Activated CD8-positive, alpha-beta T cell treated with anti-CD3 and anti-CD28 coated beads, Interleukin-2, amount 10 ng/mL, durations not matched to agents 7 days and 5 days (primary cell): ENCODE data around the gene HOPX. TPM values are rescaled to one million over a fixed set of nuclear protein-coding genes. Genes with fewer than 3 reads are reported as not detected.
A peak's percentile ranks its signal among the peaks of the same experiment; 100 is the strongest.
"Not testable (repeated sequence)": the region's sequence is repeated elsewhere in the genome, so short reads cannot be mapped to it uniquely, and the experiment has no call there.

ENCODE experiments used
- ATAC-seq: fragments of 150-1000 bp; cut with Tn5 transposase; one replicate; pipeline ENCODE4 v1.10.0; 2021; ENCODE audit warnings: moderate library complexity
- CTCF ChIA-PET: fragments of 350-600 bp; sonication (Branson Sonifier 250); formaldehyde crosslinking; loops from one replicate; lab custom pipeline; 2021; ENCODE audit warnings: antibody characterized with exemption; lab: Charles Lee
- POLR2A ChIA-PET: fragments of 350-600 bp; sonication (Branson Sonifier 250); formaldehyde crosslinking; loops from one replicate; lab custom pipeline; 2021; ENCODE audit warnings: antibody characterized with exemption; lab: Charles Lee
- DNase-seq: peaks from one replicate; pipeline ENCODE4 v3.0.0-alpha.2; 2020
- H3K27ac Mint-ChIP-seq: one replicate; pipeline ENCODE4 v1.8.0; 2021; ENCODE audit warnings: mild to moderate bottlenecking, mixed read lengths
- H3K27me3 Mint-ChIP-seq: one replicate; pipeline ENCODE4 v1.8.0; 2021; ENCODE audit warnings: low read depth, mixed read lengths
- H3K36me3 Mint-ChIP-seq: one replicate; pipeline ENCODE4 v1.8.0; 2021; ENCODE audit warnings: low read depth, mixed read lengths
- H3K4me1 Mint-ChIP-seq: one replicate; pipeline ENCODE4 v1.8.0; 2021; ENCODE audit warnings: low read depth, mixed read lengths
- H3K4me3 Mint-ChIP-seq: one replicate; pipeline ENCODE4 v1.8.0; 2021; ENCODE audit warnings: mild to moderate bottlenecking, mixed read lengths
- H3K9me3 Mint-ChIP-seq: one replicate; pipeline ENCODE4 v1.8.0; 2022; ENCODE audit warnings: mixed read lengths; ENCODE audit not compliant: insufficient read depth
- total RNA-seq, 2 experiments: library from RNA; stranded (reverse); gene quantifications; one replicate each; pipeline ENCODE4 v1.2.3, GENCODE V29; 2021

HOPX gene
- total RNA-seq, 2 experiments from 2014 or later, result 63.6 to 67.4 TPM

DNA sequence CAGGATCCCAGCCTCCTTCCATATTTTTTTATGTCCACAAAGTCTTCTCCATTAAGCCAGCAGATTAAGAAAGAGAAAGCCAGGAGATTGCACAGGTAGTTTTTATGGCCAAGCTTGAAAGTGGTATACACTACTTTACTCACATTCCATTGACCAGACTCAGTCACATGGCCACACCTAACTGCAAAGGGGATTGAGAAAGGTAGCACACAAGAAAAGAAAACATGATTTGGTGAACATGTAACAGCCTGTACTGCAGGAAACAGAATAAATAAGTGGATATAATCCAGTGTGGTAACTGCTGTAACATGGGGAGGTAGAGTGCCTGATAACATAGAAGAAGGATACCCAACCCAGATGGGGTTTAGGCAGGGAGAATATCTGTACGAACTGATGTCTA is 43.9 kb downstream of the HOPX start:
- Mint-ChIP-seq H3K36me3 (no peaks in the 10 kb centered on the region), H3K4me3 (no peak overlapping the region), H3K27ac (no peak overlapping the region), H3K9me3 (no peaks in the 10 kb centered on the region), H3K4me1 (peaks cover 18% of the 10 kb centered on the region), H3K27me3 (no peaks in the 10 kb centered on the region)
- POLR2A ChIA-PET, result no interaction called here
- DNase-seq (no peak), ATAC-seq (no peak)
- CTCF ChIA-PET, result no interaction called here

DNA sequence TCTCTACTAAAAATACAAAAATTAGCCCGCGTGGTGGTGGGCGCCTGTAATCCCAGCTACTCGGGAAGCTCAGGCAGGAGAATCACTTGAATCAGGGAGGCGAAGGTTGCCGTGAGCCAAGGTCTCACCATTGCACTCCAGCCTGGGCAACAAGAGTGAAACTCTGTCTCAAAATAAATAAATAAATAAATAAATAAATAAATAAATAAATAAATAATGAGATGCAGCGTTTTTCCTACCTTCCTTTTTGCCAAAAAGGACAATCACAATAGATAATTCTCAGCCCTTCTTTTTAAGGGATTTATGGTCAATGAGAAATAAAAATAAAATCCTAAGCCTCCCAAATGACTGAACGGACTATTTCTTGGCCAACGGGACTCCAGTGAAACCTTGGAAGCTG is 46.1 kb downstream of the HOPX start:
- H3K9me3 Mint-ChIP-seq, CTCF ChIA-PET, H3K27me3 Mint-ChIP-seq, H3K4me1 Mint-ChIP-seq, H3K4me3 Mint-ChIP-seq, POLR2A ChIA-PET, DNase-seq, H3K36me3 Mint-ChIP-seq, H3K27ac Mint-ChIP-seq, ATAC-seq: not testable (repeated sequence)

DNA sequence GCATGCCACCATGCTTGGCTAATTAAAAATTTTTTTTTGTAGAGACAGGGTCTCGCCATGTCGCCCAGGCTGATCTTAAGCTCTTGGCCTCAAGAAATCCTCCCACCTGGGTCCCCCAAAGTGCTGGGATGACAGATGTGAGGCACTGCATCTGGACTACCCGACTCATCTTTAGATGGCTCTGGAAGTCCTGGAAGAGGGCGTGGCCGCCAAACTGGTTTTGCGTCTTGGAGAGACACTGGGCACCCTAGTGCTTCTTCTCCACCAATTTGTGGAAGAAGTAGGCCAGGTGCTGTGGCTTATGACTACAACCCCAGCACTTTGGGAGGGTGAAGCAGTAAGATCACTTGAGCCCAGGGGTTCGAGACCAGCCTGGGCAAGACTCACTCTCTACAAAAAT is 47.6 kb downstream of the HOPX start:
- CTCF ChIA-PET, result interaction anchor here (1.2 kb wide), 1 partner anchor 17 kb away, joined by 3 read pairs; no protein-coding TSS in a partner anchor
- Mint-ChIP-seq H3K4me3 (no peak overlapping the region), H3K27me3 (no peaks in the 10 kb centered on the region), H3K27ac (no peak overlapping the region), H3K9me3 (peaks cover 4% of the 10 kb centered on the region), H3K36me3 (no peaks in the 10 kb centered on the region), H3K4me1 (no peaks in the 10 kb centered on the region)
- POLR2A ChIA-PET, result no interaction called here
- ATAC-seq (no peak), DNase-seq (no peak)

DNA sequence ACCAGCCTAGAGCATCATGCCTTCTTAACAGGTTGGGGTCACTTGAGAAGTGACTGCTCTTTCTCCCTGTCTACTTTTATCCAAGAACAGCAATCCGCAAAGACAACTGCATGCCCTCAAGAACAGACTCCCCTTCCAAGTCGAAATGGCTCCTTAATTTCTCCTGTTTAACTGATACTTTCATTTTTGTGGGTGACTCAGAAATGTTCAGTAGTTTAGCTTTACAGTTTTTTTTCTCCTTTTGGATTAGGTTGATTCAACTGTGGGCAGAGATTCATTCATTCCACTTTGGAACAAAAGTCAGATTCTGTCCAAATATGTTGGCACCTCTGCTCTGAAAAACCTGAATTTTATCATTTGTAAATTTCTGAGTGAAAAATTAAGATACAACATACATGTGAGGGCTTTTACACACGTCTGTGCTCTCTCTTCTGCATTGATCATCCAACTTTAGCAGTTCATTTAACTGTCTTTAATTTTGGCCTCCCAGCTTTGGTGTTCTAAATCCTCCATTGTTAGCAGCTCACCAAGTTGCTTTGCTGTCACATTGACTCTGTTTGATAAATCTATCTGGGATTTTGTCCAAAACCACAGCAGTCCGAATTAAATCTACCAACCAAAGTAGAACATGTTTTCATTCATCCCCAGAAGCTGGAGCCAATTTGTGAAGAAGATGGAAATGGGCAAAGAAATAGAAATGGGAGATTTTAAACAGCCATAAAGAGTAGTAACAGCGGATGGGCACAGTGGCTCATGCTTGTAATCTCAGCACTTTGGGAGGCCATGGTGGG is 50.0 kb downstream of the HOPX start:
- no peak for DNase-seq
- peaks cover 8% of the 10 kb centered on the region for H3K4me1 Mint-ChIP-seq
- peaks cover 2% of the 10 kb centered on the region for H3K36me3 Mint-ChIP-seq
- H3K27ac Mint-ChIP-seq, result no peak overlapping the region
- ATAC-seq, result no peak
- H3K27me3 Mint-ChIP-seq, result no peaks in the 10 kb centered on the region
- ChIA-PET POLR2A (interaction anchor here (0.8 kb wide), 1 partner anchor 73 kb away, joined by 3 read pairs; no protein-coding TSS in a partner anchor), CTCF (interaction anchor here (1.6 kb wide), 1 partner anchor 10 kb away, joined by 7 read pairs; no protein-coding TSS in a partner anchor)
- H3K9me3 Mint-ChIP-seq, result peaks cover 4% of the 10 kb centered on the region
- H3K4me3 Mint-ChIP-seq, result no peak overlapping the region

DNA sequence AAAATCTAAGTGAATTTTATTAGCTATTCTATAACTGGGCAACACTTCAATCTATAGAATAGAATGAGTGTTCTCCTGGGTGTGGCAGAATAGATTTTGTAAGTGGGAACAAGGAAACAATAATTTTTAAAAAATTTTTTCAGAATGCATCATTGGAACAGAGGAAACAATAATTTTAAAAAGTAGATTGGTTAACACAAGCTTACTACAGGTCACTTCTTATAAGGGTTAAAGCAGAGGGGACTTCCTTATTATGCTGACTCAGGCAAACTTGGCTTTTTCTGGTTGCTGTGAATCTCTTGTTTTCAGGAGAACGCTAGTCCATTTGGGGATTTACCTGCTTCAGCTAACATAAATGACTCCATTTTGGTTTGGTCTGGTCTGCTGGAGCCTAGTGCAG is 52.5 kb downstream of the HOPX start:
- CTCF ChIA-PET, result interaction anchor here (2.3 to 2.4 kb wide), 2 partner anchors 12 to 171 kb away, joined by 12 read pairs; no protein-coding TSS in a partner anchor
- Mint-ChIP-seq H3K27me3 (no peaks in the 10 kb centered on the region), H3K4me3 (no peak overlapping the region), H3K4me1 (peaks cover 8% of the 10 kb centered on the region), H3K36me3 (peaks cover 7% of the 10 kb centered on the region), H3K9me3 (peaks cover 20% of the 10 kb centered on the region), H3K27ac (no peak overlapping the region)
- POLR2A ChIA-PET, result no interaction called here
- no peak for DNase-seq
- no peak for ATAC-seq

DNA sequence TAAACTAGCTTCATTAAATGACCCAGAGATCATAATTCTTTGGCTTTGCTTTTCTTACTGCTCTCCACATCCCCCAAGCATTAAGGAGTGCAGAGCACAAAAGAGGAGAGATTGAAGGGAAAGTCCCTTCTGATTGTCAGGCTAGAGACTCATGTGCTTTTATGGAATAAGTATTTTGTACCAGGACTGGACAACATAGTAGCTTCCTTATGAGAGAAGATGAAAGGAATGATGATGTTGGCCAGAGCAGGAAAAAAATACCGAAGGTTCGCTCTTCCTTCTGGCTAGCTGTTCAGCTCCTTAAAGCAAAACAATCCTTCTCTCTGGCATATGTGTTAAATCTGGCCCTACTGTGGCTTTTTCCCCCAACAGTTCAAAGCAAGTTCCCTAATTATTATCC is 53.1 kb downstream of the HOPX start:
- CTCF ChIA-PET, result interaction anchor here (1.0 to 2.4 kb wide), 4 partner anchors 13 to 208 kb away, joined by 3 to 12 read pairs (median 8); no protein-coding TSS in a partner anchor
- no peak overlapping the region for H3K27ac Mint-ChIP-seq
- DNase-seq (no peak), ATAC-seq (no peak)
- peaks cover 8% of the 10 kb centered on the region for H3K4me1 Mint-ChIP-seq
- H3K4me3 Mint-ChIP-seq, result no peak overlapping the region
- POLR2A ChIA-PET, result no interaction called here
- H3K36me3 Mint-ChIP-seq, result peaks cover 7% of the 10 kb centered on the region
- no peaks in the 10 kb centered on the region for H3K27me3 Mint-ChIP-seq
- peaks cover 22% of the 10 kb centered on the region for H3K9me3 Mint-ChIP-seq

DNA sequence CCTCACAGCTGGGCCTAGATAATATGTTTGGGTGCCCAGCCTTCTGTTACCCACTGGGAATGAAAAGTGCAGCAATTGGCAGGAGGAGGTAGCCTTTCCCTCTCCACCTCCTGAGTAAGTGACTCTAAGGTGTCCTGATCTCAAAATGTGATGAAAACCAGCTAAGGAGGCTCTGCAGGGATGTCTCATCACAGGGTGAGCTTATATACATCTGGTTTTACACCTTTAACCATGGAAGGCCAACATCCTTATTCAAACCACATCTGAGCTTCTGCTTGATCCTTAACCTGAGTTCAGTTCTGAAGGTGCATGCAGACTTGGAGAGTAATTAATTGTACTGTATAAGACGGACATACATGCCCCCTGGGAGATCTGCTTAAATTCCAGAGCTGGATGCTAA is 53.7 kb downstream of the HOPX start:
- CTCF ChIA-PET, result interaction anchor here (0.9 to 2.4 kb wide), 5 partner anchors 14 to 209 kb away, joined by 3 to 12 read pairs (median 4); no protein-coding TSS in a partner anchor
- Mint-ChIP-seq H3K27me3 (peaks cover 3% of the 10 kb centered on the region), H3K4me1 (peaks cover 8% of the 10 kb centered on the region), H3K27ac (no peak overlapping the region), H3K4me3 (no peak overlapping the region), H3K9me3 (peaks cover 22% of the 10 kb centered on the region), H3K36me3 (peaks cover 7% of the 10 kb centered on the region)
- POLR2A ChIA-PET, result no interaction called here
- ATAC-seq (peak; percentile 47), DNase-seq (no peak)

DNA sequence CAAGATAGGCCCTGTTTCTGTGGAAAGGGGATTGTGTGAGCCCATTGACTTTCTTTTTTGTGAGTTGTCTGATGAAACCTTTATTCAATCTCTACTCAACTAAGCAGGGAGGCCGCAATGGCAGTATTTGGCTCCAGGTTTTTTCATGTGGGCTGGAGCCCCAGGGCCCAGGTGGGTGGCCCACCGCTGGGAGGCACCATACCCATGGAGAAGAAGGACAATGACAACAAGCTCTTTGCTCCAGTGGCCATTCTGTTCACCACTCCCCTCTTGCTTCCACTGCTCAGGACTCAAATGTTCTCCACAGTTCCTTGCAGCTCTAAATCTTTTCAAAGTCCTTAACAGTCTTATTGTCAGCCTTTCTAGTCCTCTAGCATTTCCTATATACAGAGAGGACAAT is 54.1 kb downstream of the HOPX start:
- no peak for DNase-seq
- ChIA-PET POLR2A (no interaction called here), CTCF (interaction anchor here (0.9 to 2.4 kb wide), 5 partner anchors 14 to 210 kb away, joined by 3 to 12 read pairs (median 4); no protein-coding TSS in a partner anchor)

DNA sequence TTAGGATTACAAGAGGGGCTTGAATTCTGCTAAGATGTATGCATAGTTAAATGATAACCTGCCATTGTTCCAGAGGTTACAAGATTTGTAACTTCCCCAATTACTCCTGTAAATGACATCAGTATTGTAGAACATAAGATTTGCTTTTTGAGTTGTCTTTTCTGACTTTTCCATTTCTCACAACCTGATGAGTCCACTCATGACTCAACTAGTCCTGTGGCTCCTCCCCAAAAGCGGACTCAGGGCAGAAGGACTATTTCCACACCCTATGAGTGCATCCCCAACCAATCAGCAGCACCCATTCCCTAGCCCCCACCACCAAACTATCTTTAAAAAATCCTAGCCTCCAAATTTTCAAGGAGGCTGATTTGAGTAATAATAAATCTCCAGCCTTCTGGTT is 54.7 kb downstream of the HOPX start:
- ChIA-PET POLR2A (no interaction called here), CTCF (interaction anchor here (2.3 to 2.4 kb wide), 2 partner anchors 15 to 173 kb away, joined by 12 read pairs; no protein-coding TSS in a partner anchor)
- DNase-seq (no peak), ATAC-seq (no peak)
- H3K4me3 Mint-ChIP-seq, result no peak overlapping the region
- H3K9me3 Mint-ChIP-seq, result peaks cover 22% of the 10 kb centered on the region
- H3K27ac Mint-ChIP-seq, result no peak overlapping the region
- peaks cover 7% of the 10 kb centered on the region for H3K27me3 Mint-ChIP-seq
- peaks cover 7% of the 10 kb centered on the region for H3K36me3 Mint-ChIP-seq
- H3K4me1 Mint-ChIP-seq, result peaks cover 8% of the 10 kb centered on the region

More for the DNA sequence above, 54.1 kb downstream of the HOPX start:
- H3K4me1 Mint-ChIP-seq, result peaks cover 8% of the 10 kb centered on the region
- no peak overlapping the region for H3K27ac Mint-ChIP-seq
- H3K36me3 Mint-ChIP-seq, result peaks cover 7% of the 10 kb centered on the region
- H3K27me3 Mint-ChIP-seq, result peaks cover 7% of the 10 kb centered on the region
- ATAC-seq, result no peak
- H3K4me3 Mint-ChIP-seq, result no peak overlapping the region
- H3K9me3 Mint-ChIP-seq, result peaks cover 22% of the 10 kb centered on the region

DNA sequence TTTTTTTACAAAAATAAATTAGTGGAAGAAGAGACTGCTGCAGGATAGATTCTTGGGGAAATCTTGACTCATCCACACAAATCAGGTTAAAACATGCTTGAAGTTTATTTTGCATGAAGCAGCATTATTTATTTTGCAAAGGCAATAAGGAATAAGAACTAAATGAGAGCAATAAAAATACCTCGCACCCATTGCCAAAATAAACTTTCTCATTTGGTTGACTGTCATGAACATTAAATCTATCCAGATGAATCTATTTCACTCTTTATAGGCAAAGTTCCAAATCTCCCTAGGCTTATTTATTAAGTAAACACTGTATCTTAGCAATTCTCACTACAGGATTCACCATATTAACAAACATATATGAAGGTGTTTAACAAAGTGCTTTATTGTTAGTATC is 58.9 kb downstream of the HOPX start:
- no peak overlapping the region for H3K4me3 Mint-ChIP-seq
- no peak for ATAC-seq
- peaks cover 7% of the 10 kb centered on the region for H3K36me3 Mint-ChIP-seq
- H3K27ac Mint-ChIP-seq, result no peak overlapping the region
- peaks cover 17% of the 10 kb centered on the region for H3K9me3 Mint-ChIP-seq
- H3K4me1 Mint-ChIP-seq, result peaks cover 3% of the 10 kb centered on the region
- POLR2A ChIA-PET, result no interaction called here
- CTCF ChIA-PET, result no interaction called here
- H3K27me3 Mint-ChIP-seq, result peaks cover 12% of the 10 kb centered on the region
- DNase-seq, result no peak

DNA sequence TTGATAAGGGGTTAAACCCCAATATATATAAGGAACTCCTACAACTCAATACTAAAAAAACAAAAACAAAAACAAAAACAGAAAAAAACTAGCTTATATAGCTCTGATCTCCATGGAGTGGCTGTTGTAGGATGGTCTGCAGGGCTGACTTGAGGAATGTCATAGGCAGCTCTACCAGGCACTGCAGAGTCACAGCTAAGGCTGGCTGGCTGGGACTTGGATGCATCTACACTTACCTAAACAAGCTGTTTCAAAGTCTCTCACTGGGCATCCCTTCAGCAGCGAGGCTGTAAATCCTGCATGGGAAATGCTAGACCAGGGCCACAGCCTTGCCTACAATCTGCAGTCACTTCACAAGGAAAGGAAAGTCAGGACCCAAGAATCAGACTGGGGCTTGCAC is 61.3 kb downstream of the HOPX start:
- Mint-ChIP-seq H3K4me3 (no peak overlapping the region), H3K27ac (no peak overlapping the region), H3K27me3 (peaks cover 16% of the 10 kb centered on the region), H3K36me3 (no peaks in the 10 kb centered on the region), H3K9me3 (peaks cover 7% of the 10 kb centered on the region), H3K4me1 (no peaks in the 10 kb centered on the region)
- ChIA-PET POLR2A (no interaction called here), CTCF (interaction anchor here (0.6 to 2.5 kb wide), 4 partner anchors 19 to 180 kb away, joined by 3 to 7 read pairs (median 4); no protein-coding TSS in a partner anchor)
- DNase-seq, result no peak
- ATAC-seq, result no peak

DNA sequence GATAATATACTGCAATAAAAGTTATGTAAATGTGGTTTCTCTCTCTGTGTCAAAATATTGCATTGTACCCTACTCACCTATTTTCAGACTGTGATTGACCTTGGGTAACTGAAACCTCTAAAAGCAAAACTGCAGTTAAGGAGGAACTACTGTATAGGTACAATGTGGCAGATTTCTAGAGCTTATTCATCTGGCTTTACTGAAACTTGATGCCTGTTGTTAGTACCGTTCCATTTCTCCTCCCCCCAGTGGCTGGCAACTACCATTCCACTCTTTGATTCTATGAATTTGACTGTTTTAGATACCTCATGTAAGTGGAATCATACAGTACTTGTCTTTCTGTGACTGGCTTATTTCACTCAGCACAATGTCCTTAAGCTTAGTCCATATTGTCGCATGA is 61.9 kb downstream of the HOPX start:
- ChIA-PET POLR2A (no interaction called here), CTCF (interaction anchor here (1.1 to 2.5 kb wide), 3 partner anchors 18 to 181 kb away, joined by 3 to 7 read pairs (median 4); no protein-coding TSS in a partner anchor)
- H3K4me3 Mint-ChIP-seq, result no peak overlapping the region
- no peaks in the 10 kb centered on the region for H3K4me1 Mint-ChIP-seq
- no peak overlapping the region for H3K27ac Mint-ChIP-seq
- peaks cover 7% of the 10 kb centered on the region for H3K9me3 Mint-ChIP-seq
- ATAC-seq, result no peak
- no peak for DNase-seq
- no peaks in the 10 kb centered on the region for H3K36me3 Mint-ChIP-seq
- peaks cover 16% of the 10 kb centered on the region for H3K27me3 Mint-ChIP-seq
